Mesenchymal stem cell (in vitro differentiated cells and primary cell): ENCODE data around the gene C1orf146.

ENCODE experiments used
- DNase-seq: peaks from one replicate; pipeline ENCODE4 v3.0.0-alpha.2; 2013
- H2AFZ ChIP-seq: one replicate; pipeline ENCODE4 v1.6.1; 2013; ENCODE audit warnings: low read depth, mild to moderate bottlenecking, control low read depth, inconsistent platforms, low read length, moderate library complexity
- H2AK5ac ChIP-seq: 2 replicates; pipeline ENCODE4 v1.6.1; 2013; ENCODE audit warnings: low read length, moderate library complexity, mild to moderate bottlenecking, inconsistent platforms; ENCODE audit not compliant: severe bottlenecking
- H2BK120ac ChIP-seq: one replicate; pipeline ENCODE4 v1.6.1; 2013; ENCODE audit warnings: low read depth, mild to moderate bottlenecking, inconsistent platforms, low read length, moderate library complexity
- H2BK12ac ChIP-seq, 2 experiments: one replicate each; pipeline ENCODE4 v1.6.1; 2013; ENCODE audit warnings: inconsistent platforms in 2 of 2, low read length in 2 of 2, mild to moderate bottlenecking in 2 of 2, moderate library complexity in 2 of 2, control low read depth in 1 of 2
- H2BK15ac ChIP-seq: one replicate; pipeline ENCODE4 v1.6.1; 2013; ENCODE audit warnings: mild to moderate bottlenecking, low read depth, inconsistent platforms; ENCODE audit not compliant: poor library complexity, severe bottlenecking
- H2BK5ac ChIP-seq: 2 replicates; pipeline ENCODE4 v1.6.1; 2013; ENCODE audit warnings: low read depth, mild to moderate bottlenecking, low read length, control low read depth, inconsistent platforms; ENCODE audit not compliant: poor library complexity, severe bottlenecking
- H3K14ac ChIP-seq, 2 experiments: one replicate each; pipeline ENCODE4 v1.6.1; 2013; ENCODE audit warnings: inconsistent platforms in 2 of 2, low read length in 2 of 2, control low read depth in 1 of 2, mild to moderate bottlenecking in 1 of 2, moderate library complexity in 1 of 2
- H3K18ac ChIP-seq, 2 experiments: one replicate each; pipeline ENCODE4 v1.6.1; 2013; ENCODE audit warnings: inconsistent platforms in 2 of 2, low read length in 2 of 2, control low read depth in 1 of 2, low read depth in 1 of 2, mild to moderate bottlenecking in 1 of 2
- H3K23ac ChIP-seq, 2 experiments: one replicate each; pipeline ENCODE4 v1.6.1; 2013; ENCODE audit warnings: inconsistent platforms in 2 of 2, low read length in 2 of 2, mild to moderate bottlenecking in 2 of 2, moderate library complexity in 2 of 2, control low read depth in 1 of 2
- H3K27ac ChIP-seq: 2 replicates; pipeline ENCODE4 v1.5.1; 2013; ENCODE audit warnings: mild to moderate bottlenecking, moderate library complexity, low read length, control low read depth, inconsistent platforms; ENCODE audit not compliant: poor library complexity, severe bottlenecking
- H3K27me3 ChIP-seq, 2 experiments: 2 replicates each; pipeline versions ENCODE4 v1.6.1 to v1.7.0; 2013; ENCODE audit warnings: low read length in 2 of 2, mild to moderate bottlenecking in 2 of 2, moderate library complexity in 2 of 2, control low read depth in 1 of 2, inconsistent platforms in 1 of 2; ENCODE audit not compliant: control insufficient read depth in 1 of 2, insufficient read depth in 1 of 2
- H3K36me3 ChIP-seq, 2 experiments: 2 replicates each; pipeline versions ENCODE4 v1.6.1 to v1.7.0; 2013; ENCODE audit warnings: low read length in 2 of 2, control low read depth in 1 of 2, inconsistent platforms in 1 of 2, low read depth in 1 of 2, mild to moderate bottlenecking in 1 of 2; ENCODE audit not compliant: insufficient read depth in 2 of 2, control insufficient read depth in 1 of 2
- H3K4ac ChIP-seq, 2 experiments: one replicate each; pipeline ENCODE4 v1.6.1; 2013; ENCODE audit warnings: inconsistent platforms in 2 of 2, low read length in 2 of 2, mild to moderate bottlenecking in 2 of 2, moderate library complexity in 2 of 2, control low read depth in 1 of 2, low read depth in 1 of 2
- H3K4me1 ChIP-seq: 2 replicates; pipeline ENCODE4 v1.6.1; 2013; ENCODE audit warnings: low read depth, low read length, control low read depth; ENCODE audit not compliant: control insufficient read depth, insufficient read depth
- H3K4me2 ChIP-seq: 2 replicates; pipeline ENCODE4 v1.6.1; 2013; ENCODE audit warnings: low read length, mild to moderate bottlenecking, inconsistent platforms; ENCODE audit not compliant: poor library complexity, severe bottlenecking
- H3K4me3 ChIP-seq, 2 experiments: 2 replicates each; pipeline versions ENCODE4 v1.5.1 to v1.7.0; 2013; ENCODE audit warnings: low read length in 2 of 2, mild to moderate bottlenecking in 2 of 2, control low read depth in 1 of 2, low read depth in 1 of 2; ENCODE audit not compliant: insufficient read depth in 1 of 2
- H3K79me1 ChIP-seq: replicated peaks from 2 replicates; pipeline ENCODE4 v1.6.1; 2013; ENCODE audit warnings: mild to moderate bottlenecking, control low read depth, low read length, inconsistent platforms; ENCODE audit not compliant: poor library complexity, severe bottlenecking
- H3K9ac ChIP-seq: 2 replicates; pipeline ENCODE4 v1.7.0; 2013; ENCODE audit warnings: mild to moderate bottlenecking, low read length, moderate library complexity
- H3K9me3 ChIP-seq: 2 replicates; pipeline ENCODE4 v1.7.0; 2013; ENCODE audit warnings: mild to moderate bottlenecking, low read length; ENCODE audit not compliant: control insufficient read depth
- H4K8ac ChIP-seq: one replicate; pipeline ENCODE4 v1.6.1; 2013; ENCODE audit warnings: inconsistent platforms, mild to moderate bottlenecking, low read length, moderate library complexity
- H4K91ac ChIP-seq: one replicate; pipeline ENCODE4 v1.6.1; 2013; ENCODE audit warnings: mild to moderate bottlenecking, low read length, inconsistent platforms
- WGBS: methylation state at CpG from one replicate; pipeline ENCODE4 v1.1.7; 2013; ENCODE audit warnings: mixed read lengths; 5-methylcytosine and 5-hydroxymethylcytosine counted together

Gene C1orf146

GRCh38 chr1:92259350-92259749, 41.6 kb downstream of the C1orf146 start:
- H3K4ac ChIP-seq, result no peak overlapping the region
- WGBS, result 100% methylated on average over 1 of the region's 1 CpG
- no peak overlapping the region for H2BK12ac ChIP-seq
- H3K27me3 ChIP-seq, result no peaks in the 10 kb centered on the region
- H2AK5ac ChIP-seq, result no peak overlapping the region
- no peak for DNase-seq
- no peak overlapping the region for H3K4me3 ChIP-seq
- no peak overlapping the region for H4K91ac ChIP-seq
- H3K27ac ChIP-seq, result no peak overlapping the region
- no peak overlapping the region for H2BK120ac ChIP-seq
- no peak overlapping the region for H3K14ac ChIP-seq
- no peaks in the 10 kb centered on the region for H3K9me3 ChIP-seq
- no peak overlapping the region for H3K4me2 ChIP-seq
- no peak overlapping the region for H3K23ac ChIP-seq
- H3K18ac ChIP-seq, result no peak overlapping the region
- no peak overlapping the region for H2BK5ac ChIP-seq
- no peak overlapping the region for H2AFZ ChIP-seq
- H4K8ac ChIP-seq, result no peak overlapping the region
- H2BK15ac ChIP-seq, result no peak overlapping the region
- H3K36me3 ChIP-seq, result peaks cover 3 to 54% of the 10 kb centered on the region in 2 experiments
- no peaks in the 10 kb centered on the region for H3K79me1 ChIP-seq
- H3K4me1 ChIP-seq, result no peaks in the 10 kb centered on the region
- no peak overlapping the region for H3K9ac ChIP-seq

GRCh38 chr1:92262516-92262915, 44.8 kb downstream of the C1orf146 start:
- 95% methylated on average over 2 of the region's 3 CpGs for WGBS
- no peak overlapping the region for H2BK12ac ChIP-seq
- H3K23ac ChIP-seq, result no peak overlapping the region
- no peaks in the 10 kb centered on the region for H3K9me3 ChIP-seq
- H3K36me3 ChIP-seq, result peaks cover 6 to 68% of the 10 kb centered on the region in 2 experiments
- H2AK5ac ChIP-seq, result no peak overlapping the region
- H3K79me1 ChIP-seq, result no peaks in the 10 kb centered on the region
- H3K4ac ChIP-seq, result no peak overlapping the region
- H3K4me1 ChIP-seq, result no peaks in the 10 kb centered on the region
- H3K9ac ChIP-seq, result no peak overlapping the region
- H2BK5ac ChIP-seq, result no peak overlapping the region
- DNase-seq, result no peak
- H3K4me3 ChIP-seq, result no peak overlapping the region
- no peak overlapping the region for H3K27ac ChIP-seq
- no peak overlapping the region for H3K18ac ChIP-seq
- H4K91ac ChIP-seq, result no peak overlapping the region
- H3K4me2 ChIP-seq, result no peak overlapping the region
- no peak overlapping the region for H2AFZ ChIP-seq
- no peak overlapping the region for H2BK120ac ChIP-seq
- H4K8ac ChIP-seq, result no peak overlapping the region
- no peak overlapping the region for H3K14ac ChIP-seq
- H3K27me3 ChIP-seq, result no peaks in the 10 kb centered on the region
- H2BK15ac ChIP-seq, result no peak overlapping the region

- Histone ChIP-seq H4K91ac (no peak overlapping the region), H3K4me3 (no peak overlapping the region), H3K4me1 (no peaks in the 10 kb centered on the region), H3K79me1 (peaks cover 11% of the 10 kb centered on the region), H2AK5ac (no peak overlapping the region), H2BK15ac (no peak overlapping the region), H3K4ac (no peak overlapping the region), H3K9me3 (peaks cover 4% of the 10 kb centered on the region), H3K18ac (no peak overlapping the region), H2AFZ (no peak overlapping the region), H3K14ac (no peak overlapping the region), H3K4me2 (no peak overlapping the region), H3K23ac (no peak overlapping the region), H3K27me3 (no peaks in the 10 kb centered on the region), H3K36me3 (peaks cover 7 to 86% of the 10 kb centered on the region in 2 experiments), H4K8ac (no peak overlapping the region), H2BK5ac (no peak overlapping the region), H3K27ac (no peak overlapping the region), H3K9ac (no peak overlapping the region), H2BK120ac (no peak overlapping the region), H2BK12ac (no peak overlapping the region)
- 100% methylated on average over 1 of the region's 1 CpG for WGBS
- no peak for DNase-seq
Observed at GRCh38 chr1:92273039-92273438, 55.3 kb downstream of the C1orf146 start.

GRCh38 chr1:92274939-92275338, 57.2 kb downstream of the C1orf146 start:
- no peak overlapping the region for H3K4me3 ChIP-seq
- no peak overlapping the region for H2BK12ac ChIP-seq
- no peak overlapping the region for H2AFZ ChIP-seq
- no peak overlapping the region for H3K27ac ChIP-seq
- no peak overlapping the region for H3K9ac ChIP-seq
- peaks cover 4% of the 10 kb centered on the region for H3K9me3 ChIP-seq
- H3K18ac ChIP-seq, result no peak overlapping the region
- no peak overlapping the region for H3K14ac ChIP-seq
- H3K4me1 ChIP-seq, result no peaks in the 10 kb centered on the region
- WGBS, result 30% methylated on average over 1 of the region's 1 CpG
- no peak overlapping the region for H2BK5ac ChIP-seq
- peaks cover 16% of the 10 kb centered on the region for H3K79me1 ChIP-seq
- H3K36me3 ChIP-seq, result peaks cover 17 to 80% of the 10 kb centered on the region in 2 experiments
- no peak overlapping the region for H4K8ac ChIP-seq
- no peaks in the 10 kb centered on the region for H3K27me3 ChIP-seq
- no peak overlapping the region for H3K23ac ChIP-seq
- H2AK5ac ChIP-seq, result no peak overlapping the region
- no peak overlapping the region for H2BK120ac ChIP-seq
- peak; percentile 25 for DNase-seq
- no peak overlapping the region for H4K91ac ChIP-seq
- no peak overlapping the region for H3K4ac ChIP-seq
- no peak overlapping the region for H3K4me2 ChIP-seq
- H2BK15ac ChIP-seq, result no peak overlapping the region
